GM10266 (cell line): Measurements from ENCODE around the gene ATXN7L2.

Experiments used
- DNase-seq: peaks from one replicate; pipeline ENCODE4 v3.0.0; 2012; ENCODE audit errors: extremely low spot score
- TF ChIP-seq, protein P1 (sequence below): IDR thresholded peaks from 2 replicates; pipeline ENCODE4 v1.5.1; 2012; ENCODE audit warnings: mild to moderate bottlenecking, low read depth; ENCODE audit not compliant: control insufficient read depth, insufficient read depth; ENCODE audit errors: missing control alignments

Gene ATXN7L2

DNA sequence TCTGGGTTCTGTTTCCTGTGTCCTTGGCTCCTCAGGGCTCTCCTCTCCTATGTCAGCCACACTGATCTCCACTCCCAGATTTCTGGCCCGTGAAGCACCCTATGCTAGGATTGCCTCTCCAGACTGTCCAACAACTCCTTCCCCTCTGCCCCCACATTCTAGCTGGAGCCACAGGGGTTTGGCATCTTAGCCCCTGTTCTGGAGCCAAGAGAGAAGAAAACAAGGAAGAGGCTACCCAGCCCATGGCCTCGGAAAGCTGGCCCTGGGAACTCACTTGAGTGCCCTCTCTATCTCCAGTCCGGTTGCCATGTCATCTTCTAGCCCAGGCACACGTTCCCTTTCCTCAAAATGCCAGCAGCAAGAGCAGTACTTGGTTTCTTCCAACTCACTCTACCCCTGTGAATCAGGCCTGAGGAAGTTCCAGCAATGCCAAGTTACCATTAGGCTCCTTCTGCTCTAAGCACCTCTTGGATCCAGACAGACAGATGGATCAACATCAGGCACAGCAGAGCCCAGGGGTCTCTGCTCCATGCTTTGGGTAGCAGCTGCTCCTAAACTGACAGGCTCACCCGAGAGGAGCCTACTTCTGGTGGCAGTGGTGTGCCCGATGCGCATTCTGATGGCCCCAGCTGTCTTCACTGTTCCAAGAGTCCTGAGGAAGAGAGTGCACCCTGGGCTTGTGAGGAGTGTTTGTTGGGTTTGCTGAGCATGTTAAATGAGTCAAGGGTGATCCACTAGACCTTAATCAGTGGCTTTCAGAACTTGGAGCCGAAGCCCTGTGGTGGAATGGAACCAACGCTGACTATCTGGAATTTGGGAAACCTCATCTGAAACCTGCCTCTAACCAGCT lies 44.4 kb downstream of the ATXN7L2 start:
- DNase-seq: no peak
- TF ChIP-seq, protein P1, sequence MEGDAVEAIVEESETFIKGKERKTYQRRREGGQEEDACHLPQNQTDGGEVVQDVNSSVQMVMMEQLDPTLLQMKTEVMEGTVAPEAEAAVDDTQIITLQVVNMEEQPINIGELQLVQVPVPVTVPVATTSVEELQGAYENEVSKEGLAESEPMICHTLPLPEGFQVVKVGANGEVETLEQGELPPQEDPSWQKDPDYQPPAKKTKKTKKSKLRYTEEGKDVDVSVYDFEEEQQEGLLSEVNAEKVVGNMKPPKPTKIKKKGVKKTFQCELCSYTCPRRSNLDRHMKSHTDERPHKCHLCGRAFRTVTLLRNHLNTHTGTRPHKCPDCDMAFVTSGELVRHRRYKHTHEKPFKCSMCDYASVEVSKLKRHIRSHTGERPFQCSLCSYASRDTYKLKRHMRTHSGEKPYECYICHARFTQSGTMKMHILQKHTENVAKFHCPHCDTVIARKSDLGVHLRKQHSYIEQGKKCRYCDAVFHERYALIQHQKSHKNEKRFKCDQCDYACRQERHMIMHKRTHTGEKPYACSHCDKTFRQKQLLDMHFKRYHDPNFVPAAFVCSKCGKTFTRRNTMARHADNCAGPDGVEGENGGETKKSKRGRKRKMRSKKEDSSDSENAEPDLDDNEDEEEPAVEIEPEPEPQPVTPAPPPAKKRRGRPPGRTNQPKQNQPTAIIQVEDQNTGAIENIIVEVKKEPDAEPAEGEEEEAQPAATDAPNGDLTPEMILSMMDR: no peak

DNA sequence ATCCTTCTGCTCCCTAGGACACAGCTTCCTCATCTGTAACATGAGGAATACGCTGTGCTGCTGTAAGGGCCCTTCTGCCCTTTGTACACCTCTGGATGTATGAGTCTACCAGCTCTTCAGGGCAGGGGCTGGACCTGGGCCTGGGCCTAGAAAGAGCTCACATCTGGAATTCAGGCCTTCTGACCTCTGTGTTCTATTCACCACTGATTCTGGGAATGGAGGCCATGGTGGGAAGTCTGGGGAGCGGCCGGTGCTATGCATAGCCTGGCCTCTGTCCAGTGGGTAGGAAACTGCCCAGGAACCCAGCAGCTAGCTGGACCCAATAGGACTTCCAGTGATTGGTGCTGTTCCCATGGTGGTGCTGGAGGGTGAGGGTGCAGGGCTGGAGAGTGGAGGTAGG lies 45.0 kb downstream of the ATXN7L2 start:
- TF ChIP-seq, protein P1: no peak
- DNase-seq: no peak

DNA sequence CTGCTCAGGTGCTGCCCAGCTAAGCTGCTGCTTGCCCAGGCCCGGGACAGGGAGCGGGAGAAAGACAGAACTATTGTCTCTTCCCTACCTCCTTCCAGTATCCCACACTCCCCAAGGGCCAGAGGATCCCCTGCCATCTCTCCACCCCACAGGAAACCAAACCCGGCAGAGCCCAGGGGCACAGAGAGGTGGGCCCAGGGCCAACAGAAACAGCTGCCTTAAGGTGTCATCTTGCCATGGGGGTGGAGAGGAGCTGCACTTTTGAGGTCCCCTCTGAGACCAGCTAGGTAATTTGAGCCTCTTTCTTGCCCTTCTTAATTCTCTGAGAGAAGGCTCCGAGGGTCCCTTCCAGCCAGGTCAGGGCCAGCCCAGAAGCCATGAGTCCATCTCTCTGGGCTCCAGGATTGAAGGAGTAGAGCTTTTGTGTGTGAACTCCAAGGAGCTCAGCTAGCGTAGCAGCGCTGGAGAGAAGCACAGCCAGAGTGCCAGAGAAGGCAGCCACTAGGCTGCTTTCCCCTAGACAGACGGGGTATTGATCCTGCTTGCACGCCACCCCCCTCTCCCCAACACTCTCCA lies 46.3 kb downstream of the ATXN7L2 start:
- DNase-seq: no peak
- TF ChIP-seq, protein P1: no peak

GRCh38 chr1:109530457-109531087 lies 46.9 kb downstream of the ATXN7L2 start:
- no peak for DNase-seq
- TF ChIP-seq, protein P1: no peak

DNA sequence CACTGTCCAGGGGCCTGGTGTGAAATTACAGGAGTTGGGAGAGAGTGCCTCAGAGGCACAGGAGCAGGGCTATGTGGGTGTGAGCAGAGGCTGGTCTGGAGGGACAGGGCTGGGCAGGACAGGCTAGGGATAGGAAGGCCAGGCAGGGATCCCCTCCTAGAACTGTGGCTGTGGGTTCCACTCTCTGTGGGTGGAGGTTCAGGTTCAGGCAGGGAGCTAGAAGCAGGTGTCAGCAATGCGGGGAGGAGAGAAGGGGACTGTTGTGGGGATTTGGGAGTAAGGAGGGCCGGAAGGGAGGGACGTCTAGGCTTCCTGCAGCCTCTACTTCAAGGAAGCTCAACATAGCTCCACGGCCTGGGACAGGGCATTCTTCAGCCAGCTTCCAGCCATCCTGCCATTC lies 47.7 kb downstream of the ATXN7L2 start:
- TF ChIP-seq, protein P1: no peak
- DNase-seq: no peak

DNA sequence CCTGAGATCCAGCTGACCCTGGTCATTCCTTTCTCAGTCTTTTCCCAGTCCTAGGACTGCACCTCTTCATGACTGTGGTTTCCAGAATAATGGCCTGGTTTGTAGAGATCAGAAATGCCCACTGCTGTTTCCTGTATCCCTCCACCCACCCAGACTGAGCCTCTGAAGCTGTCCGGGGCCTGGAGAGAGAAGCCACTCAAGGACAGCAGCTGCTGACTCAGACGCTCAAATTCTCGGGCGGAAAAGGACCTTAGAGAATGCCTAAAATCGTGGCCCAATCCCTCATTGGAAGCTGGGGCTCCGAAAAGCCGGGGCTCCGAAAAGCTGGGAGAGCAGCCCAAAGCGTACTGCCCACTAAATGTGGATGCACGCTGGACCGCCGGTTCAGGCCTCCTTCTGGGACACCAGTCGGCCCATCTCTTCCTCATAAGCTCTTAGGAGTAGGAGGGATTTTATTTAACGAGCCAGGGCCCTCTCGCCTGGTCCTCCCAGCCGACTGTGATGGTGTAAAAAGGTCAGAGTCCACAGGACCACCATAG lies 48.2 kb downstream of the ATXN7L2 start:
- TF ChIP-seq, protein P1: no peak
- no peak for DNase-seq
